GM12878 (cell line): ENCODE results near the gene CTIF. TPM values are rescaled to one million over a fixed set of nuclear protein-coding genes. Genes with fewer than 3 reads are reported as not detected.

Experiments
- ATAC-seq: fragments of 200-7000 bp; cut with Tn5 transposase; 3 replicates; pipeline ENCODE4 v1.9.1; 2020; ENCODE audit warnings: mild to moderate bottlenecking, moderate library complexity
- BruUV-seq: library from RNA; stranded (reverse); fragments of 400-500 nt; replicated peaks from 2 replicates; lab custom pipeline; 2021; lab: Mats Ljungman, UMichigan
- CTCF ChIA-PET: fragments of 300-600 bp; sonication (Branson Sonifier 250); formaldehyde crosslinking; extraction: SDS; loops from one replicate; lab custom pipeline; 2021; ENCODE audit warnings: inconsistent platforms; lab: Yijun Ruan, JAX
- POLR2A ChIA-PET: fragments of 350-600 bp; formaldehyde crosslinking; extraction: SDS; loops from one replicate; lab custom pipeline; 2021; ENCODE audit warnings: inconsistent platforms; lab: Charles Lee
- RAD21 ChIA-PET: fragments of 300-600 bp; sonication (Branson Sonifier 250); formaldehyde crosslinking; loops from one replicate; lab custom pipeline; 2023; ENCODE audit warnings: antibody characterized with exemption; ENCODE audit not compliant: unreplicated experiment; lab: Charles Lee
- SMC1A ChIA-PET: fragments of 300-600 bp; sonication (Branson Sonifier 250); formaldehyde crosslinking; loops from one replicate; lab custom pipeline; 2023; ENCODE audit not compliant: unreplicated experiment, uncharacterized antibody; lab: Charles Lee
- DNase-seq: peaks from one replicate; pipeline ENCODE4 v3.0.0-alpha.2; 2011; ENCODE audit warnings: low read depth, low spot score
- FAIRE-seq: peaks from 3 replicates; lab custom pipeline; 2011; peaks lifted over from hg19 to GRCh38; lab: Jason Lieb, UNC
- H2AFZ ChIP-seq: 2 replicates; pipeline ENCODE4 v1.6.0; 2011; ENCODE audit warnings: low read depth, low read length, control low read depth; ENCODE audit not compliant: control insufficient read depth
- H3K27ac ChIP-seq: 2 replicates; pipeline ENCODE4 v1.5.1; 2011; ENCODE audit warnings: control low read depth; ENCODE audit not compliant: control insufficient read depth, insufficient read depth
- H3K27me3 ChIP-seq, 2 experiments: replicated peaks in 1 of 2; 2 replicates each; pipeline versions ENCODE4 v1.6.0 to v1.6.1; 2011; ENCODE audit warnings: low read length in 1 of 2; ENCODE audit not compliant: control insufficient read depth in 2 of 2, insufficient read depth in 2 of 2
- H3K36me3 ChIP-seq, 2 experiments: 2 replicates each; pipeline ENCODE4 v1.5.1; 2011; ENCODE audit warnings: low read length in 1 of 2; ENCODE audit not compliant: control insufficient read depth in 2 of 2, insufficient read depth in 2 of 2
- H3K4me1 ChIP-seq: 2 replicates; pipeline ENCODE4 v1.6.1; 2011; ENCODE audit warnings: mild to moderate bottlenecking, low read length, moderate library complexity, mixed read lengths; ENCODE audit not compliant: control insufficient read depth, insufficient read depth
- H3K4me2 ChIP-seq: 2 replicates; pipeline ENCODE4 v1.6.0; 2011; ENCODE audit warnings: control low read depth; ENCODE audit not compliant: control insufficient read depth, insufficient read depth
- H3K4me3 ChIP-seq: fragments of 200-600 bp; sonication (generic); 2 replicates; pipeline ENCODE4 v1.5.1; 2016
- H3K79me2 ChIP-seq: 2 replicates; pipeline ENCODE4 v1.6.0; 2011; ENCODE audit warnings: low read length; ENCODE audit not compliant: control insufficient read depth, insufficient read depth
- H3K9ac ChIP-seq: 2 replicates; pipeline ENCODE4 v1.8.0; 2011; ENCODE audit warnings: low read length, control low read depth, mixed read lengths; ENCODE audit not compliant: control insufficient read depth, insufficient read depth
- H3K9me3 ChIP-seq: replicated peaks from 3 replicates; pipeline ENCODE4 v1.5.1; 2011; ENCODE audit warnings: mild to moderate bottlenecking, low read length; ENCODE audit not compliant: control insufficient read depth, insufficient read depth
- H4K20me1 ChIP-seq: 2 replicates; pipeline ENCODE4 v1.6.0; 2011; ENCODE audit not compliant: control insufficient read depth, insufficient read depth
- BACH1 ChIP-seq: fragments of 450-650 bp; IDR thresholded peaks from 2 replicates; pipeline ENCODE4 v1.6.1; 2017; ENCODE audit warnings: mild to moderate bottlenecking, borderline replicate concordance
- DPF2 ChIP-seq: fragments of 450-650 bp; IDR thresholded peaks from 2 replicates; pipeline ENCODE4 v1.6.1; 2017; ENCODE audit warnings: mild to moderate bottlenecking
- FOXM1 ChIP-seq: IDR thresholded peaks from 2 replicates; pipeline ENCODE4 v1.6.1; 2012; ENCODE audit warnings: low read depth, mild to moderate bottlenecking, inconsistent platforms, low read length, moderate library complexity
- NFYB ChIP-seq: IDR thresholded peaks from 2 replicates; pipeline ENCODE4 v1.6.1; 2011; ENCODE audit warnings: low read depth, mild to moderate bottlenecking, low read length, improper control_type of control experiment, moderate library complexity; ENCODE audit not compliant: insufficient read depth
- WGBS: methylation state at CpG from one replicate; pipeline ENCODE4 v1.1.6; 2016; ENCODE audit warnings: low lambda C conversion rate; ENCODE audit not compliant: insufficient replicate concordance, insufficient coverage; ENCODE audit errors: missing lambda C conversion rate; 5-methylcytosine and 5-hydroxymethylcytosine counted together
- in situ Hi-C: fragments of 300-500 bp; cut with MboI; formaldehyde crosslinking; loops from 9 replicates; pipeline ENCODE4 v1.14.3; 2018; ENCODE audit warnings: mixed read lengths
- intact Hi-C: fragments of 100-400 bp; cut with micrococcal nuclease; formaldehyde crosslinking; loops from one replicate; pipeline ENCODE4 v1.14.2; 2022; ENCODE audit not compliant: unreplicated experiment
- polyA plus RNA-seq, 11 experiments: library from polyadenylated mRNA; depleted of rRNA in 4 of 11; unstranded in 6 of 11; stranded (reverse) in 5 of 11; fragments of >200 nt; fragmentation: Nextera tagmentation in 4 of 11; fragmentation: Illumina TruSeq in 1 of 11; extraction: Ambion mirVana in 4 of 11; extraction: Trizol in 1 of 11; gene quantifications; 1 replicate in 1 of 11; 2 replicates in 10 of 11; pipeline versions ENCODE4 v1.2.1 to v1.2.3, GENCODE V29; 2011 to 2016; ENCODE audit warnings: inconsistent platforms in 2 of 11, missing spikeins in 2 of 11, low read depth in 1 of 11
- total RNA-seq, 4 experiments: library from RNA; depleted of rRNA in 3 of 4; stranded (reverse); fragments of >200 nt in 3 of 4; fragmentation: Illumina TruSeq in 1 of 4; extraction: Trizol in 1 of 4; gene quantifications; 2 replicates each; pipeline versions ENCODE4 v1.2.1 to v1.2.3, GENCODE V29; 2013 to 2021
- TF ChIP-seq, protein P1 (sequence below): fragments of 450-650 bp; IDR thresholded peaks from 2 replicates; pipeline ENCODE4 v1.6.1; 2017; ENCODE audit warnings: antibody characterized with exemption, mild to moderate bottlenecking, moderate library complexity

The CTIF gene
- total and polyA plus RNA-seq, 10 of the 15 experiments (the other 5 are each of a cell fraction or from before 2014, with no cell fraction given): 0.06 to 11.6 (median 2.5) TPM

DNA sequence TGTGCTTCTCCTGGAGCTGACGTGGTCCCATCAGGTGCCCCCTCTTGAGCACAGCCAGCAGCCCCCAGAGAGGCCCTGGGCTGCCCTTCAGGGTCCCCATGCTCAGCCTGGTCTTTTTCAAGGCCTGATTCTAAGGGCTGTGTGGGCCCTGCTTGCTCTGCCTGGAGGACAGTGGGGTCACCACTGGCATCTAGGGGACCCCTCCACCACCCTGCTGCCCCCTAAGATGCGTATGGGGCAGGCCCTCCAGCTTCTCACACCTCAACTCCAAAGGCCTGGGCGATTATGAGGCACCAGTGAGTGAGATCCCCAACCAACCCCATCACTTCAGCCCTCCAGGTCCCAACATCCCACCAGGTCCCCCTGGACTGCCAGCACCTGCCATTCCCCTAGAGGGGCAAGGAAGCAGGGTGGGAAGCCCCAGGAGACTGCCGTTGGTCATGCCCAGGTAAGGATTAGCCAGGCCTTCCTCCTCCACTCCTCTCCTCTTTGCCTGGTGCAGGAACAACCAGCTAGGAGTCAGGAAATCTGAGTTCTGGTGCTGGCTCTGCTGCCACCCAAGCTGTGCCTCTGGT is 297.5 kb downstream of the CTIF start:
- Histone ChIP-seq H3K9me3 (no peaks in the 10 kb centered on the region), H3K9ac (no peak overlapping the region), H2AFZ (no peak overlapping the region), H3K36me3 (no peaks in the 10 kb centered on the region)
- intact Hi-C loops: no loop called here
- WGBS: 88% methylated on average over 4 of the region's 4 CpGs
- SMC1A ChIA-PET: interaction anchor here (1.0 to 9.9 kb wide), 4 partner anchors 15 to 33 kb away, joined by 3 to 129 read pairs (median 63); no protein-coding TSS in a partner anchor
- RAD21 ChIA-PET: interaction anchor here (1.3 to 2.0 kb wide), 3 partner anchors 29 to 58 kb away, joined by 3 to 6 read pairs (median 5); no protein-coding TSS in a partner anchor
- FAIRE-seq (no peak), ATAC-seq (no peak)
- CTCF ChIA-PET: interaction anchor here (1.0 to 4.6 kb wide), 3 partner anchors 16 to 59 kb away, joined by 3 to 43 read pairs (median 4); no protein-coding TSS in a partner anchor
- no peak for TF ChIP-seq BACH1
- TF ChIP-seq NFYB: no peak
- TF ChIP-seq, protein P1, sequence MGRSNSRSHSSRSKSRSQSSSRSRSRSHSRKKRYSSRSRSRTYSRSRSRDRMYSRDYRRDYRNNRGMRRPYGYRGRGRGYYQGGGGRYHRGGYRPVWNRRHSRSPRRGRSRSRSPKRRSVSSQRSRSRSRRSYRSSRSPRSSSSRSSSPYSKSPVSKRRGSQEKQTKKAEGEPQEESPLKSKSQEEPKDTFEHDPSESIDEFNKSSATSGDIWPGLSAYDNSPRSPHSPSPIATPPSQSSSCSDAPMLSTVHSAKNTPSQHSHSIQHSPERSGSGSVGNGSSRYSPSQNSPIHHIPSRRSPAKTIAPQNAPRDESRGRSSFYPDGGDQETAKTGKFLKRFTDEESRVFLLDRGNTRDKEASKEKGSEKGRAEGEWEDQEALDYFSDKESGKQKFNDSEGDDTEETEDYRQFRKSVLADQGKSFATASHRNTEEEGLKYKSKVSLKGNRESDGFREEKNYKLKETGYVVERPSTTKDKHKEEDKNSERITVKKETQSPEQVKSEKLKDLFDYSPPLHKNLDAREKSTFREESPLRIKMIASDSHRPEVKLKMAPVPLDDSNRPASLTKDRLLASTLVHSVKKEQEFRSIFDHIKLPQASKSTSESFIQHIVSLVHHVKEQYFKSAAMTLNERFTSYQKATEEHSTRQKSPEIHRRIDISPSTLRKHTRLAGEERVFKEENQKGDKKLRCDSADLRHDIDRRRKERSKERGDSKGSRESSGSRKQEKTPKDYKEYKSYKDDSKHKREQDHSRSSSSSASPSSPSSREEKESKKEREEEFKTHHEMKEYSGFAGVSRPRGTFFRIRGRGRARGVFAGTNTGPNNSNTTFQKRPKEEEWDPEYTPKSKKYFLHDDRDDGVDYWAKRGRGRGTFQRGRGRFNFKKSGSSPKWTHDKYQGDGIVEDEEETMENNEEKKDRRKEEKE: no peak
- TF ChIP-seq DPF2: no peak
- TF ChIP-seq FOXM1: no peak
- TF ChIP-seq, all 136 proteins: peak for 0
- Histone ChIP-seq H3K27me3 (no peaks in the 10 kb centered on the region), H3K4me1 (peaks cover 36% of the 10 kb centered on the region), H3K79me2 (peaks cover 6% of the 10 kb centered on the region), H3K4me3 (no peak overlapping the region), H3K27ac (no peak overlapping the region), H4K20me1 (no peaks in the 10 kb centered on the region), H3K4me2 (no peak overlapping the region)
- in situ Hi-C loops: no loop called here
- BruUV-seq: no TSS peak
- no peak for DNase-seq
- POLR2A ChIA-PET: interaction anchor here (0.7 to 1.5 kb wide), 4 partner anchors 17 to 53 kb away, joined by 3 to 6 read pairs (median 4); no protein-coding TSS in a partner anchor
